RWPE2 (cell line): ENCODE measurements around the gene UBE3D.

ENCODE experiments used
- ATAC-seq: fragments of 200-7000 bp; cut with Tn5 transposase; 3 replicates; pipeline ENCODE4 v1.9.1; 2021; ENCODE audit warnings: low read depth
- DNase-seq: peaks from one replicate; pipeline ENCODE4 v3.0.0-alpha.2; 2020; ENCODE audit warnings: low spot score
- H3K27ac ChIP-seq: fragments of 450-650 bp; 2 replicates; pipeline ENCODE4 v1.5.1; 2017; ENCODE audit warnings: mild to moderate bottlenecking; ENCODE audit not compliant: poor library complexity, severe bottlenecking
- H3K27me3 ChIP-seq: fragments of 250-450 bp; sonication (Bioruptor Pico); 2 replicates; pipeline ENCODE4 v1.5.1; 2021; ENCODE audit warnings: mild to moderate bottlenecking, moderate library complexity; ENCODE audit not compliant: insufficient read depth, poor library complexity, severe bottlenecking
- H3K36me3 ChIP-seq: fragments of 250-450 bp; sonication (Bioruptor Pico); 2 replicates; pipeline ENCODE4 v1.5.1; 2020; ENCODE audit warnings: low read depth, mild to moderate bottlenecking, moderate library complexity
- H3K4me1 ChIP-seq: fragments of 250-450 bp; sonication (Bioruptor Pico); 2 replicates; pipeline ENCODE4 v1.5.1; 2021; ENCODE audit warnings: mild to moderate bottlenecking, moderate library complexity; ENCODE audit not compliant: insufficient read depth, poor library complexity, severe bottlenecking
- H3K4me3 ChIP-seq: fragments of 250-450 bp; sonication (Bioruptor Pico); 2 replicates; pipeline ENCODE4 v1.5.1; 2021; ENCODE audit warnings: mild to moderate bottlenecking, moderate library complexity; ENCODE audit not compliant: severe bottlenecking
- H3K9me3 ChIP-seq: fragments of 250-450 bp; sonication (Bioruptor Pico); 2 replicates; pipeline ENCODE4 v1.5.1; 2021; ENCODE audit warnings: mild to moderate bottlenecking, moderate library complexity; ENCODE audit not compliant: severe bottlenecking
- CTCF ChIP-seq: fragments of 450-650 bp; IDR thresholded peaks from one replicate; pipeline ENCODE4 v1.5.1; 2017; ENCODE audit warnings: mild to moderate bottlenecking, moderate library complexity; ENCODE audit not compliant: poor library complexity, severe bottlenecking

UBE3D gene

GRCh38 chr6:82872185-82872584, 193.5 kb downstream of the UBE3D start:
- no peak for ATAC-seq
- Histone ChIP-seq H3K9me3 (no peaks in the 10 kb centered on the region), H3K4me3 (no peak overlapping the region), H3K36me3 (no peaks in the 10 kb centered on the region), H3K27ac (no peak overlapping the region), H3K4me1 (peaks cover 16% of the 10 kb centered on the region), H3K27me3 (no peaks in the 10 kb centered on the region)
- DNase-seq, result no peak
- no peak for TF ChIP-seq CTCF

GRCh38 chr6:82870582-82871172, 195.0 kb downstream of the UBE3D start:
- no peak for TF ChIP-seq CTCF
- Histone ChIP-seq H3K9me3 (no peaks in the 10 kb centered on the region), H3K27ac (no peak overlapping the region), H3K4me3 (no peak overlapping the region), H3K4me1 (peaks cover 3% of the 10 kb centered on the region), H3K27me3 (no peaks in the 10 kb centered on the region), H3K36me3 (no peaks in the 10 kb centered on the region)
- ATAC-seq (no peak), DNase-seq (no peak)

- Histone ChIP-seq H3K36me3 (no peaks in the 10 kb centered on the region), H3K4me3 (no peak overlapping the region), H3K4me1 (no peaks in the 10 kb centered on the region), H3K27ac (no peak overlapping the region), H3K27me3 (no peaks in the 10 kb centered on the region), H3K9me3 (no peaks in the 10 kb centered on the region)
- ATAC-seq (no peak), DNase-seq (no peak)
- TF ChIP-seq CTCF, result no peak
Observed at GRCh38 chr6:82869493-82869892, 196.1 kb downstream of the UBE3D start.

- DNase-seq (no peak), ATAC-seq (no peak)
- Histone ChIP-seq H3K27ac (no peak overlapping the region), H3K27me3 (no peaks in the 10 kb centered on the region), H3K4me3 (no peak overlapping the region), H3K36me3 (no peaks in the 10 kb centered on the region), H3K9me3 (no peaks in the 10 kb centered on the region), H3K4me1 (no peaks in the 10 kb centered on the region)
- no peak for TF ChIP-seq CTCF
Observed at GRCh38 chr6:82867946-82868345, 197.7 kb downstream of the UBE3D start.

GRCh38 chr6:82866446-82866845, 199.2 kb downstream of the UBE3D start:
- ATAC-seq (no peak), DNase-seq (no peak)
- H3K36me3 ChIP-seq, result no peaks in the 10 kb centered on the region
- H3K9me3 ChIP-seq, result no peaks in the 10 kb centered on the region
- H3K4me1 ChIP-seq, result peaks cover 7% of the 10 kb centered on the region
- TF ChIP-seq CTCF, result no peak
- H3K27ac ChIP-seq, result no peak overlapping the region
- H3K4me3 ChIP-seq, result no peak overlapping the region
- H3K27me3 ChIP-seq, result no peaks in the 10 kb centered on the region
